ENCODE data around the gene SEMA7A.

Gene SEMA7A

GRCh38 chr15:74410502-74410901 lies 23.3 kb downstream of the SEMA7A start:
- H3K4me3 ChIP-seq (ENCODE audit: low read length), result no peak overlapping the region
- H3K4me1 ChIP-seq (ENCODE audit: control insufficient read depth, insufficient read depth, low read length), result peaks cover 29% of the 10 kb centered on the region
- no peaks in the 10 kb centered on the region for H3K27me3 ChIP-seq (replicated peaks; ENCODE audit: control insufficient read depth, insufficient read depth, low read length)
- DNase-seq (ENCODE audit: low read depth), result no peak
- no peak overlapping the region for H3K9ac ChIP-seq (ENCODE audit: low read length)
- H3K36me3 ChIP-seq (ENCODE audit: control insufficient read depth, insufficient read depth, low read length, severe bottlenecking), result peaks cover 42% of the 10 kb centered on the region
- H3K9me3 ChIP-seq (ENCODE audit: control insufficient read depth, low read length), result no peaks in the 10 kb centered on the region

GRCh38 chr15:74409225-74409624 lies 24.5 kb downstream of the SEMA7A start:
- Histone ChIP-seq H3K9ac (ENCODE audit: low read length) (no peak overlapping the region), H3K9me3 (ENCODE audit: control insufficient read depth, low read length) (no peaks in the 10 kb centered on the region), H3K27me3 (replicated peaks; ENCODE audit: control insufficient read depth, insufficient read depth, low read length) (no peaks in the 10 kb centered on the region), H3K4me3 (ENCODE audit: low read length) (no peak overlapping the region), H3K36me3 (ENCODE audit: control insufficient read depth, insufficient read depth, low read length, severe bottlenecking) (peaks cover 30% of the 10 kb centered on the region), H3K4me1 (ENCODE audit: control insufficient read depth, insufficient read depth, low read length) (peaks cover 33% of the 10 kb centered on the region)
- no peak for DNase-seq (ENCODE audit: low read depth)

- Histone ChIP-seq H3K9me3 (ENCODE audit: control insufficient read depth, low read length) (no peaks in the 10 kb centered on the region), H3K4me3 (ENCODE audit: low read length) (no peak overlapping the region), H3K27me3 (replicated peaks; ENCODE audit: control insufficient read depth, insufficient read depth, low read length) (no peaks in the 10 kb centered on the region), H3K4me1 (ENCODE audit: control insufficient read depth, insufficient read depth, low read length) (peaks cover 37% of the 10 kb centered on the region), H3K36me3 (ENCODE audit: control insufficient read depth, insufficient read depth, low read length, severe bottlenecking) (peaks cover 25% of the 10 kb centered on the region), H3K9ac (ENCODE audit: low read length) (peak overlapping the region; percentile 74)
- no peak for DNase-seq (ENCODE audit: low read depth)
These were observed 24.9 kb downstream of the SEMA7A start for GRCh38 chr15:74408815-74409214.

GRCh38 chr15:74408385-74408784 lies 25.4 kb downstream of the SEMA7A start:
- H3K4me3 ChIP-seq (ENCODE audit: low read length), result no peak overlapping the region
- peaks cover 21% of the 10 kb centered on the region for H3K36me3 ChIP-seq (ENCODE audit: control insufficient read depth, insufficient read depth, low read length, severe bottlenecking)
- no peaks in the 10 kb centered on the region for H3K27me3 ChIP-seq (replicated peaks; ENCODE audit: control insufficient read depth, insufficient read depth, low read length)
- no peak for DNase-seq (ENCODE audit: low read depth)
- peaks cover 42% of the 10 kb centered on the region for H3K4me1 ChIP-seq (ENCODE audit: control insufficient read depth, insufficient read depth, low read length)
- peak overlapping the region; percentile 74 for H3K9ac ChIP-seq (ENCODE audit: low read length)
- no peaks in the 10 kb centered on the region for H3K9me3 ChIP-seq (ENCODE audit: control insufficient read depth, low read length)

GRCh38 chr15:74406992-74407705 lies 26.6 kb downstream of the SEMA7A start:
- Histone ChIP-seq H3K9ac (ENCODE audit: low read length) (peak overlapping the region; percentile 74), H3K4me1 (ENCODE audit: control insufficient read depth, insufficient read depth, low read length) (peaks cover 44% of the 10 kb centered on the region), H3K36me3 (ENCODE audit: control insufficient read depth, insufficient read depth, low read length, severe bottlenecking) (peaks cover 15% of the 10 kb centered on the region), H3K4me3 (ENCODE audit: low read length) (no peak overlapping the region), H3K9me3 (ENCODE audit: control insufficient read depth, low read length) (no peaks in the 10 kb centered on the region), H3K27me3 (replicated peaks; ENCODE audit: control insufficient read depth, insufficient read depth, low read length) (no peaks in the 10 kb centered on the region)
- peak; percentile 85 for DNase-seq (ENCODE audit: low read depth)

GRCh38 chr15:74406517-74406916 lies 27.2 kb downstream of the SEMA7A start:
- Histone ChIP-seq H3K9me3 (ENCODE audit: control insufficient read depth, low read length) (no peaks in the 10 kb centered on the region), H3K9ac (ENCODE audit: low read length) (peak overlapping the region; percentile 74), H3K36me3 (ENCODE audit: control insufficient read depth, insufficient read depth, low read length, severe bottlenecking) (peaks cover 9% of the 10 kb centered on the region), H3K4me3 (ENCODE audit: low read length) (no peak overlapping the region), H3K27me3 (replicated peaks; ENCODE audit: control insufficient read depth, insufficient read depth, low read length) (no peaks in the 10 kb centered on the region), H3K4me1 (ENCODE audit: control insufficient read depth, insufficient read depth, low read length) (peaks cover 44% of the 10 kb centered on the region)
- no peak for DNase-seq (ENCODE audit: low read depth)

GRCh38 chr15:74405823-74406222 lies 27.9 kb downstream of the SEMA7A start:
- no peak for DNase-seq (ENCODE audit: low read depth)
- no peaks in the 10 kb centered on the region for H3K27me3 ChIP-seq (replicated peaks; ENCODE audit: control insufficient read depth, insufficient read depth, low read length)
- H3K9ac ChIP-seq (ENCODE audit: low read length), result peak overlapping the region; percentile 74

GRCh38 chr15:74403991-74404563 lies 29.7 kb downstream of the SEMA7A start:
- Histone ChIP-seq H3K4me1 (ENCODE audit: control insufficient read depth, insufficient read depth, low read length) (peaks cover 63% of the 10 kb centered on the region), H3K9ac (ENCODE audit: low read length) (peak overlapping the region; percentile 42), H3K4me3 (ENCODE audit: low read length) (no peak overlapping the region), H3K9me3 (ENCODE audit: control insufficient read depth, low read length) (no peaks in the 10 kb centered on the region), H3K36me3 (ENCODE audit: control insufficient read depth, insufficient read depth, low read length, severe bottlenecking) (no peaks in the 10 kb centered on the region), H3K27me3 (replicated peaks; ENCODE audit: control insufficient read depth, insufficient read depth, low read length) (no peaks in the 10 kb centered on the region)
- DNase-seq (ENCODE audit: low read depth), result no peak

More at GRCh38 chr15:74405823-74406222, 27.9 kb downstream of the SEMA7A start:
- H3K4me3 ChIP-seq (ENCODE audit: low read length), result no peak overlapping the region
- no peaks in the 10 kb centered on the region for H3K9me3 ChIP-seq (ENCODE audit: control insufficient read depth, low read length)
- peaks cover 49% of the 10 kb centered on the region for H3K4me1 ChIP-seq (ENCODE audit: control insufficient read depth, insufficient read depth, low read length)
- H3K36me3 ChIP-seq (ENCODE audit: control insufficient read depth, insufficient read depth, low read length, severe bottlenecking), result peaks cover 9% of the 10 kb centered on the region

GRCh38 chr15:74403588-74403919 lies 30.2 kb downstream of the SEMA7A start:
- DNase-seq (ENCODE audit: low read depth), result no peak
- Histone ChIP-seq H3K4me3 (ENCODE audit: low read length) (no peak overlapping the region), H3K4me1 (ENCODE audit: control insufficient read depth, insufficient read depth, low read length) (peaks cover 63% of the 10 kb centered on the region), H3K9me3 (ENCODE audit: control insufficient read depth, low read length) (no peaks in the 10 kb centered on the region), H3K36me3 (ENCODE audit: control insufficient read depth, insufficient read depth, low read length, severe bottlenecking) (no peaks in the 10 kb centered on the region), H3K27me3 (replicated peaks; ENCODE audit: control insufficient read depth, insufficient read depth, low read length) (no peaks in the 10 kb centered on the region), H3K9ac (ENCODE audit: low read length) (peak overlapping the region; percentile 42)

- Histone ChIP-seq H3K4me3 (ENCODE audit: low read length) (no peak overlapping the region), H3K4me1 (ENCODE audit: control insufficient read depth, insufficient read depth, low read length) (peaks cover 58% of the 10 kb centered on the region), H3K36me3 (ENCODE audit: control insufficient read depth, insufficient read depth, low read length, severe bottlenecking) (no peaks in the 10 kb centered on the region), H3K9me3 (ENCODE audit: control insufficient read depth, low read length) (no peaks in the 10 kb centered on the region), H3K27me3 (replicated peaks; ENCODE audit: control insufficient read depth, insufficient read depth, low read length) (no peaks in the 10 kb centered on the region), H3K9ac (ENCODE audit: low read length) (peak overlapping the region; percentile 42)
- no peak for DNase-seq (ENCODE audit: low read depth)
These were observed 30.7 kb downstream of the SEMA7A start for GRCh38 chr15:74402873-74403587.

GRCh38 chr15:74402337-74402841 lies 31.4 kb downstream of the SEMA7A start:
- H3K36me3 ChIP-seq (ENCODE audit: control insufficient read depth, insufficient read depth, low read length, severe bottlenecking), result no peaks in the 10 kb centered on the region
- no peak overlapping the region for H3K4me3 ChIP-seq (ENCODE audit: low read length)
- peaks cover 57% of the 10 kb centered on the region for H3K4me1 ChIP-seq (ENCODE audit: control insufficient read depth, insufficient read depth, low read length)
- DNase-seq (ENCODE audit: low read depth), result no peak
- no peak overlapping the region for H3K9ac ChIP-seq (ENCODE audit: low read length)
- no peaks in the 10 kb centered on the region for H3K27me3 ChIP-seq (replicated peaks; ENCODE audit: control insufficient read depth, insufficient read depth, low read length)
- H3K9me3 ChIP-seq (ENCODE audit: control insufficient read depth, low read length), result no peaks in the 10 kb centered on the region
